ENCODE results near the gene PREX1. TPM values are rescaled to one million over a fixed set of nuclear protein-coding genes. Genes with fewer than 3 reads are reported as not detected.

Gene PREX1
- polyA plus RNA-seq, 1 donor (not counting 4 experiments of a cell fraction or from before 2014, with no cell fraction given) = 0.22 TPM

DNA sequence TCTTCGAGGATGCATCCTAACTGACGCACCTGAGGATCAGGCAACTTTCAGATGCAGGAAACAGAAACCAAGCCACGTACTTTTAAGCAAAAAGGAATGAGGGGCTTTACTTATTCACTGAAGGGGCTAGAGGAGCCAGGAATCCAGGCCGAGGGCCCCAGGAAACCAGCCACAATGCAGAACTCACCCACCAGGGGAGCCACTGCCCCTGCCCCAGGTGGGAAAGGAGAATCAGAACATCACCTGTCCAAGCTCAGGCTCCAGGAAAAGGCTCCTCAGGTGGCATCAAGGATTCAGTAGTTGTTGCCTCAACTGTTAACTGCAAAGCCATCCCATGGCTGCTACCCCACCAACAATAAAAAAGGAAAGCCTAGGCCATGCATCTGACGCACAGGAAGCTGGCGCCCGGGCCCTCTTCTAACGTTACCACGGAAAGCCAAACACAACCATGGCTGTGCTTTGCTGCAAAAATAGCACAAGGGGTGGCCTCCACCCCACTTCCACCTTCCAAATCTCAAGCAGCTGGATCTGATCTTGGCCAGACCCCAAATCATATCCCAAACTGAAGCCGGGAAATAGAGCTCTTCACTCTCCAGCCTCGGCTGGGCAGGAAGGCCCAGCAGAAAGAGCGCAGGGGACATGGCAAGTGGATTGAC, 121.0 kb downstream of the PREX1 start:
- Histone ChIP-seq H2AFZ (ENCODE audit: control insufficient read depth, low read length) (no peak overlapping the region), H3K9me1 (ENCODE audit: control insufficient read depth, extremely low read depth, insufficient read depth, low read length) (no peaks in the 10 kb centered on the region), H3K4me2 (ENCODE audit: control insufficient read depth, extremely low read depth, insufficient read depth, low read depth, low read length) (no peak overlapping the region), H3K9me3 (ENCODE audit: control insufficient read depth, low read depth, low read length) (no peaks in the 10 kb centered on the region), H3K4me1 (ENCODE audit: control insufficient read depth, extremely low read depth, insufficient read depth, low read length) (no peaks in the 10 kb centered on the region), H3K27ac (ENCODE audit: control insufficient read depth, insufficient read depth, low read length) (no peak overlapping the region), H3K36me3 (ENCODE audit: control insufficient read depth in 2 of 2, extremely low read depth in 1 of 2, insufficient read depth in 2 of 2, low read length in 2 of 2) (no peaks in the 10 kb centered on the region), H3K27me3 (ENCODE audit: control insufficient read depth, extremely low read depth, insufficient read depth, low read length) (peaks cover 5% of the 10 kb centered on the region), H3K9ac (ENCODE audit: control insufficient read depth, extremely low read depth, insufficient read depth, low read length) (no peak overlapping the region), H3K4me3 (ENCODE audit: control insufficient read depth in 2 of 3, extremely low read depth in 1 of 3, insufficient read depth in 2 of 3, low read depth in 1 of 3, low read length in 3 of 3) (no peak overlapping the region), H3K79me2 (ENCODE audit: control insufficient read depth, insufficient read depth, low read length) (no peaks in the 10 kb centered on the region), H4K20me1 (ENCODE audit: control insufficient read depth, extremely low read depth, insufficient read depth, low read length) (no peaks in the 10 kb centered on the region)
- dilution Hi-C loops (cut with MboI; ENCODE audit: extremely low pct_ligation_motif_present, low sequenced_read_pairs) = no loop called here
- no peak for FAIRE-seq
- TF ChIP-seq EZH2 (IDR thresholded peaks at IDR 0.05; ENCODE audit: low read length) = no peak
- no peak for DNase-seq (ENCODE audit: low read depth, low spot score)

DNA sequence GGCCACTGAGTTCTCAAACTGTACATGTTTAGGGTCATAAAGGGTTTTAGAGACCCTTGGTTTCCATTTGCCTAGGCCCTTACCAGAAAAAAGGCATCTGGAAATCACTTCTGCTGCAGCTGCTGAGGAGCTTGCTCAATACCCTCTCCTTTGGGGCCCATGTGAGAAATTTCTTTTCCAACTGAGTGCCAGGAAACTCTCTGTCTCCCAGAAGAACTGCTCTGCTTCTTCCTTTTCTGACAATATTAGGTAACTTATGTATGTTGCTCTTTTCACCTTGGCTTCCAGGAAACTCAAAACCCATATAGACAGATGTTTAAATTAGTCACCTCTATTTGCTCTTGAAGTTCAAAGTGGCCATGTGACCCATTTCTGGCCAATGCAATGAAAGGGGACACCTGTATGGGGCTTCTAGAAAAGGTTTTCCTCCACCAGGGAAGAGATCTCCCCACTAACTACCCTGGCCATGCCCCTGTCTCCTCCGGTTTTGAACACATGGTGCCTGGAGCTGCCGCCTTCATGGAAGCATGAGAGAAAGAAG, 121.6 kb downstream of the PREX1 start:
- FAIRE-seq = no peak
- no peak overlapping the region for H3K4me2 ChIP-seq (ENCODE audit: control insufficient read depth, extremely low read depth, insufficient read depth, low read depth, low read length)
- DNase-seq (ENCODE audit: low read depth, low spot score) = no peak
- H3K79me2 ChIP-seq (ENCODE audit: control insufficient read depth, insufficient read depth, low read length) = no peaks in the 10 kb centered on the region
- H3K9me1 ChIP-seq (ENCODE audit: control insufficient read depth, extremely low read depth, insufficient read depth, low read length) = no peaks in the 10 kb centered on the region
- H3K27ac ChIP-seq (ENCODE audit: control insufficient read depth, insufficient read depth, low read length) = no peak overlapping the region
- H4K20me1 ChIP-seq (ENCODE audit: control insufficient read depth, extremely low read depth, insufficient read depth, low read length) = no peaks in the 10 kb centered on the region
- H3K9me3 ChIP-seq (ENCODE audit: control insufficient read depth, low read depth, low read length) = no peaks in the 10 kb centered on the region
- H3K9ac ChIP-seq (ENCODE audit: control insufficient read depth, extremely low read depth, insufficient read depth, low read length) = no peak overlapping the region
- TF ChIP-seq, protein P1, sequence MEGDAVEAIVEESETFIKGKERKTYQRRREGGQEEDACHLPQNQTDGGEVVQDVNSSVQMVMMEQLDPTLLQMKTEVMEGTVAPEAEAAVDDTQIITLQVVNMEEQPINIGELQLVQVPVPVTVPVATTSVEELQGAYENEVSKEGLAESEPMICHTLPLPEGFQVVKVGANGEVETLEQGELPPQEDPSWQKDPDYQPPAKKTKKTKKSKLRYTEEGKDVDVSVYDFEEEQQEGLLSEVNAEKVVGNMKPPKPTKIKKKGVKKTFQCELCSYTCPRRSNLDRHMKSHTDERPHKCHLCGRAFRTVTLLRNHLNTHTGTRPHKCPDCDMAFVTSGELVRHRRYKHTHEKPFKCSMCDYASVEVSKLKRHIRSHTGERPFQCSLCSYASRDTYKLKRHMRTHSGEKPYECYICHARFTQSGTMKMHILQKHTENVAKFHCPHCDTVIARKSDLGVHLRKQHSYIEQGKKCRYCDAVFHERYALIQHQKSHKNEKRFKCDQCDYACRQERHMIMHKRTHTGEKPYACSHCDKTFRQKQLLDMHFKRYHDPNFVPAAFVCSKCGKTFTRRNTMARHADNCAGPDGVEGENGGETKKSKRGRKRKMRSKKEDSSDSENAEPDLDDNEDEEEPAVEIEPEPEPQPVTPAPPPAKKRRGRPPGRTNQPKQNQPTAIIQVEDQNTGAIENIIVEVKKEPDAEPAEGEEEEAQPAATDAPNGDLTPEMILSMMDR (optimal IDR thresholded peaks at IDR 0.05 in 1 of 3, IDR thresholded peaks at IDR 0.05 in 1 of 3, conservative IDR thresholded peaks at IDR 0.05 in 1 of 3; ENCODE audit: extremely low read depth in 1 of 3, insufficient read depth in 2 of 3, low read length in 3 of 3) = no peak
- H3K4me3 ChIP-seq (ENCODE audit: control insufficient read depth in 2 of 3, extremely low read depth in 1 of 3, insufficient read depth in 2 of 3, low read depth in 1 of 3, low read length in 3 of 3) = no peak overlapping the region
- no peaks in the 10 kb centered on the region for H3K4me1 ChIP-seq (ENCODE audit: control insufficient read depth, extremely low read depth, insufficient read depth, low read length)
- peaks cover 5% of the 10 kb centered on the region for H3K27me3 ChIP-seq (ENCODE audit: control insufficient read depth, extremely low read depth, insufficient read depth, low read length)
- H3K36me3 ChIP-seq (ENCODE audit: control insufficient read depth in 2 of 2, extremely low read depth in 1 of 2, insufficient read depth in 2 of 2, low read length in 2 of 2) = no peaks in the 10 kb centered on the region
- dilution Hi-C loops (cut with MboI; ENCODE audit: extremely low pct_ligation_motif_present, low sequenced_read_pairs) = no loop called here
- H2AFZ ChIP-seq (ENCODE audit: control insufficient read depth, low read length) = no peak overlapping the region
